Measurements from ENCODE around the gene RELCH. TPM values are rescaled to one million over a fixed set of nuclear protein-coding genes. Genes with fewer than 3 reads are reported as not detected.

The RELCH gene
- total RNA-seq, 1 donor from 2014 or later = 19.5 TPM

- no peak for DNase-seq (ENCODE audit: low read depth, low spot score)
Observed at GRCh38 chr18:62189208-62189607, 2.2 kb downstream of the RELCH start.

- no peak for DNase-seq (ENCODE audit: low read depth, low spot score)
Observed at GRCh38 chr18:62196079-62196478, 9.0 kb downstream of the RELCH start.

GRCh38 chr18:62196980-62197379 lies 9.9 kb downstream of the RELCH start:
- DNase-seq (ENCODE audit: low read depth, low spot score) = no peak

- DNase-seq (ENCODE audit: low read depth, low spot score) = no peak
Observed at GRCh38 chr18:62198259-62198658, 11.2 kb downstream of the RELCH start.

GRCh38 chr18:62199629-62200028 lies 12.6 kb downstream of the RELCH start:
- DNase-seq (ENCODE audit: low read depth, low spot score) = no peak

- DNase-seq (ENCODE audit: low read depth, low spot score) = no peak
Observed at GRCh38 chr18:62200121-62200914, 13.3 kb downstream of the RELCH start.

GRCh38 chr18:62201870-62202269 lies 14.8 kb downstream of the RELCH start:
- no peak for DNase-seq (ENCODE audit: low read depth, low spot score)

- no peak for DNase-seq (ENCODE audit: low read depth, low spot score)
Observed at GRCh38 chr18:62205824-62206223, 18.8 kb downstream of the RELCH start.

GRCh38 chr18:62206593-62206992 lies 19.5 kb downstream of the RELCH start:
- DNase-seq (ENCODE audit: low read depth, low spot score) = no peak

- DNase-seq (ENCODE audit: low read depth, low spot score) = no peak
Observed at GRCh38 chr18:62209046-62209445, 22.0 kb downstream of the RELCH start.

GRCh38 chr18:62210138-62210537 lies 23.1 kb downstream of the RELCH start:
- DNase-seq (ENCODE audit: low read depth, low spot score) = no peak

GRCh38 chr18:62211325-62211828 lies 24.3 kb downstream of the RELCH start:
- DNase-seq (ENCODE audit: low read depth, low spot score) = no peak

- DNase-seq (ENCODE audit: low read depth, low spot score) = no peak
Observed at GRCh38 chr18:62214790-62215189, 27.7 kb downstream of the RELCH start.

GRCh38 chr18:62224229-62224628 lies 37.2 kb downstream of the RELCH start:
- DNase-seq (ENCODE audit: low read depth, low spot score) = no peak

GRCh38 chr18:62226047-62226446 lies 39.0 kb downstream of the RELCH start:
- DNase-seq (ENCODE audit: low read depth, low spot score) = no peak

- DNase-seq (ENCODE audit: low read depth, low spot score) = no peak
Observed at GRCh38 chr18:62236252-62236651, 49.2 kb downstream of the RELCH start.

- DNase-seq (ENCODE audit: low read depth, low spot score) = no peak
Observed at GRCh38 chr18:62239475-62239874, 52.4 kb downstream of the RELCH start.

GRCh38 chr18:62242955-62243354 lies 55.9 kb downstream of the RELCH start:
- no peak for DNase-seq (ENCODE audit: low read depth, low spot score)

GRCh38 chr18:62245177-62245576 lies 58.1 kb downstream of the RELCH start:
- no peak for DNase-seq (ENCODE audit: low read depth, low spot score)

- no peak for DNase-seq (ENCODE audit: low read depth, low spot score)
Observed at GRCh38 chr18:62245699-62246098, 58.6 kb downstream of the RELCH start.

GRCh38 chr18:62248313-62248712 lies 61.3 kb downstream of the RELCH start:
- no peak for DNase-seq (ENCODE audit: low read depth, low spot score)

- DNase-seq (ENCODE audit: low read depth, low spot score) = peak; percentile 48
Observed at GRCh38 chr18:62249478-62250097, 62.5 kb downstream of the RELCH start.

GRCh38 chr18:62250475-62250874 lies 63.4 kb downstream of the RELCH start:
- DNase-seq (ENCODE audit: low read depth, low spot score) = no peak
